Loucy (cell line): ENCODE data around the gene CD180.

Experiments
- H2AFZ ChIP-seq: fragments of 200-600 bp; sonication (generic); 2 replicates; pipeline ENCODE4 v1.6.0; 2016; ENCODE audit warnings: antibody characterized with exemption, mild to moderate bottlenecking, low read length, moderate library complexity
- H3F3A ChIP-seq: fragments of 200-600 bp; 2 replicates; pipeline ENCODE4 v1.6.0; 2016; ENCODE audit warnings: antibody characterized with exemption, low read depth, mild to moderate bottlenecking
- H3K27me3 ChIP-seq: fragments of 200-600 bp; sonication (generic); 2 replicates; pipeline ENCODE4 v1.6.1; 2014; ENCODE audit warnings: low read length, mild to moderate bottlenecking; ENCODE audit not compliant: insufficient read depth, poor library complexity, severe bottlenecking
- H3K36me3 ChIP-seq: fragments of 200-600 bp; sonication (generic); 2 replicates; pipeline ENCODE4 v1.6.1; 2016; ENCODE audit warnings: low read length; ENCODE audit not compliant: insufficient read depth
- H3K4me1 ChIP-seq: fragments of 200-600 bp; sonication (generic); 2 replicates; pipeline ENCODE4 v1.5.1; 2014; ENCODE audit warnings: low read length, mild to moderate bottlenecking; ENCODE audit not compliant: insufficient read depth, poor library complexity, severe bottlenecking
- H3K4me2 ChIP-seq: fragments of 200-600 bp; sonication (generic); 2 replicates; pipeline ENCODE4 v1.6.0; 2014; ENCODE audit warnings: antibody characterized with exemption, low read length, low read depth, mild to moderate bottlenecking; ENCODE audit not compliant: poor library complexity, severe bottlenecking
- H3K4me3 ChIP-seq: fragments of 200-600 bp; sonication (generic); 2 replicates; pipeline ENCODE4 v1.5.1; 2014; ENCODE audit warnings: low read length, mild to moderate bottlenecking, mixed read lengths; ENCODE audit not compliant: poor library complexity, severe bottlenecking
- H3K79me2 ChIP-seq: fragments of 200-600 bp; sonication (generic); 2 replicates; pipeline ENCODE4 v1.6.1; 2014; ENCODE audit warnings: low read length; ENCODE audit not compliant: insufficient read depth
- H3K9ac ChIP-seq: fragments of 200-600 bp; sonication (generic); 2 replicates; pipeline ENCODE4 v1.6.0; 2014; ENCODE audit warnings: mild to moderate bottlenecking, low read depth, low read length, moderate library complexity; ENCODE audit not compliant: poor library complexity, severe bottlenecking
- H3K9me2 ChIP-seq: fragments of 200-600 bp; sonication (generic); replicated peaks from 2 replicates; pipeline ENCODE4 v1.6.1; 2016; ENCODE audit warnings: low read depth, low read length, mixed read lengths
- H3K9me3 ChIP-seq: fragments of 200-600 bp; sonication (generic); 2 replicates; pipeline ENCODE4 v1.6.1; 2014; ENCODE audit warnings: mild to moderate bottlenecking, antibody characterized with exemption, low read length, low read depth; ENCODE audit not compliant: insufficient read depth
- H4K20me1 ChIP-seq: fragments of 200-600 bp; sonication (generic); 2 replicates; pipeline ENCODE4 v1.6.0; 2014; ENCODE audit warnings: antibody characterized with exemption, low read length, mild to moderate bottlenecking; ENCODE audit not compliant: insufficient read depth, poor library complexity, severe bottlenecking
- EZH2phosphoT487 ChIP-seq: fragments of 200-600 bp; IDR thresholded peaks from 2 replicates; pipeline ENCODE4 v1.6.1; 2018; ENCODE audit warnings: antibody characterized with exemption, mild to moderate bottlenecking, moderate library complexity, borderline replicate concordance
- TF ChIP-seq, protein P1 (sequence below): fragments of 200-600 bp; sonication (generic); conservative IDR thresholded peaks from 2 replicates; pipeline ENCODE4 v1.5.1; 2014; ENCODE audit warnings: mild to moderate bottlenecking, antibody characterized with exemption, low read length

Gene CD180

DNA sequence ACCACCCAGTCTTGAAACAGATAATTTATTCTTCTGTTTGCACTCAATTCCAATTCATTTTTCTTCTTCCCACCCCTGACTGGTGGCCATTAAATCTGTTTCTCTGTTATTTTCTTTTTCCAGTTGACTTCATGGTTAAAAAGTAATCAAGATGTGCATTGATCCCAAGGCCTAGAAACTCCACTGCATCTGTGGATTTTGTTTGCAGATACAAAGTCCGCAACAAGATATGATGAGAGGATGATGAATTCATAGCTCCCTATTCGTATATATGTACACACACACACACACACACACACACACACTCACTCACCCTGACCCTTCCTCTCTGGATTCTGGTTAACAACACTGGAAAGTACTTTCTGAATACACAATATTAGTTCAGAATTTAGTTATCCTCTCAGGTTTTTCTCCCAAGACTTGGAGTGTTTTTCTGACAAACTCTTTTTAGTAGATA, 52.4 kb downstream of the CD180 start:
- no peaks in the 10 kb centered on the region for H3K27me3 ChIP-seq
- no peaks in the 10 kb centered on the region for H3K9me2 ChIP-seq
- no peak for TF ChIP-seq EZH2phosphoT487
- TF ChIP-seq, protein P1, sequence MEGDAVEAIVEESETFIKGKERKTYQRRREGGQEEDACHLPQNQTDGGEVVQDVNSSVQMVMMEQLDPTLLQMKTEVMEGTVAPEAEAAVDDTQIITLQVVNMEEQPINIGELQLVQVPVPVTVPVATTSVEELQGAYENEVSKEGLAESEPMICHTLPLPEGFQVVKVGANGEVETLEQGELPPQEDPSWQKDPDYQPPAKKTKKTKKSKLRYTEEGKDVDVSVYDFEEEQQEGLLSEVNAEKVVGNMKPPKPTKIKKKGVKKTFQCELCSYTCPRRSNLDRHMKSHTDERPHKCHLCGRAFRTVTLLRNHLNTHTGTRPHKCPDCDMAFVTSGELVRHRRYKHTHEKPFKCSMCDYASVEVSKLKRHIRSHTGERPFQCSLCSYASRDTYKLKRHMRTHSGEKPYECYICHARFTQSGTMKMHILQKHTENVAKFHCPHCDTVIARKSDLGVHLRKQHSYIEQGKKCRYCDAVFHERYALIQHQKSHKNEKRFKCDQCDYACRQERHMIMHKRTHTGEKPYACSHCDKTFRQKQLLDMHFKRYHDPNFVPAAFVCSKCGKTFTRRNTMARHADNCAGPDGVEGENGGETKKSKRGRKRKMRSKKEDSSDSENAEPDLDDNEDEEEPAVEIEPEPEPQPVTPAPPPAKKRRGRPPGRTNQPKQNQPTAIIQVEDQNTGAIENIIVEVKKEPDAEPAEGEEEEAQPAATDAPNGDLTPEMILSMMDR = no peak
- H2AFZ ChIP-seq = no peak overlapping the region
- no peaks in the 10 kb centered on the region for H3K79me2 ChIP-seq
- no peaks in the 10 kb centered on the region for H4K20me1 ChIP-seq
- no peaks in the 10 kb centered on the region for H3F3A ChIP-seq
- H3K4me1 ChIP-seq = no peaks in the 10 kb centered on the region
- no peak overlapping the region for H3K4me2 ChIP-seq
- H3K9ac ChIP-seq = no peak overlapping the region
- no peaks in the 10 kb centered on the region for H3K9me3 ChIP-seq
- H3K36me3 ChIP-seq = peaks cover 62% of the 10 kb centered on the region; the same call in 1 of the 2 replicates
- H3K4me3 ChIP-seq = no peak overlapping the region

DNA sequence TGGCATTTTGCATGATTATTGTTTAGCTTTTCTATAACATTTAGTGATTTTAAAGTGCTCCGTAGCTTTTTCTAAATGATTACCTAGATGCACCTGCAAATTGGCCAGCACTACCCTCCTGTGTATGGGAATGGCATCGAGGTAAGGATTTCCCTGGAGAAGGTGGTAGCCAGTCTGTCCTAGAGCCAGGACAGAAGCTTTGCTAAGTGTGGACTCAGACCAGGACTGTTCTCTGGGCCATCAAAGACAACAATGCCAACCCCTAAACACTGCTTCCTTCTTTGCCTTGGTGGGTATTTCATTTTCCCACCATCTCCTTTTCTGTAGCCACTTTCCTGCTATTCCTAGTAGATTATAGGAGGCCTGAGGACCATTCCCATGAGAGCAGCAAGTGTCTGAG, 53.0 kb downstream of the CD180 start:
- H3K4me3 ChIP-seq = no peak overlapping the region
- no peaks in the 10 kb centered on the region for H4K20me1 ChIP-seq
- TF ChIP-seq EZH2phosphoT487 = no peak
- TF ChIP-seq, protein P1 = no peak
- H3K4me1 ChIP-seq = no peaks in the 10 kb centered on the region
- H3K36me3 ChIP-seq = peaks cover 64% of the 10 kb centered on the region; the same call in 1 of the 2 replicates
- no peaks in the 10 kb centered on the region for H3K79me2 ChIP-seq
- no peak overlapping the region for H3K4me2 ChIP-seq
- no peak overlapping the region for H3K9ac ChIP-seq
- no peak overlapping the region for H2AFZ ChIP-seq
- no peaks in the 10 kb centered on the region for H3K27me3 ChIP-seq
- H3K9me3 ChIP-seq = no peaks in the 10 kb centered on the region
- no peaks in the 10 kb centered on the region for H3K9me2 ChIP-seq
- no peaks in the 10 kb centered on the region for H3F3A ChIP-seq

DNA sequence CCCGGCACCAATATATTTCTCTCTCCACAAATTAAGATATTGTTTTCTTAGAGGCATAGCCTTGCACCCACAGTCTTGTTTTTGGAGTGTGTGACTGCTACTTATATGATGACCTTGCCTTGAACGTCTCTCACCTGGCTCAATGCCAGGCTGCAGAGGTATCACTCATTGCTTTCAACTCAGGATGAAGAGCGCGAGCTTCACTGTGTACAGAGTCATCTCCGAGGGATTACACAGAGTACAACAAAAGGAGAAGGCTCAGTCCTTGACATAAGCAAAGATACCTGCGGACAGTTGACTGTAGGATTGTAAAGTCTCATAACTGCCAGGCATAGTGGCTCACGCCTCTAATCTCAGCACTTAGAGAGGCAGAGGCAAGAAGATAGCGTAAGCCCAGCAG, 53.8 kb downstream of the CD180 start:
- H3K36me3 ChIP-seq = peaks cover 68% of the 10 kb centered on the region; the same call in 1 of the 2 replicates
- no peak for TF ChIP-seq EZH2phosphoT487
- TF ChIP-seq, protein P1 = no peak

More for the DNA sequence above, 53.8 kb downstream of the CD180 start:
- Histone ChIP-seq H3K9me3 (no peaks in the 10 kb centered on the region), H3K4me3 (no peak overlapping the region), H3K27me3 (no peaks in the 10 kb centered on the region), H3K9me2 (no peaks in the 10 kb centered on the region), H3F3A (no peaks in the 10 kb centered on the region), H4K20me1 (no peaks in the 10 kb centered on the region), H2AFZ (no peak overlapping the region), H3K79me2 (no peaks in the 10 kb centered on the region), H3K9ac (no peak overlapping the region), H3K4me2 (no peak overlapping the region), H3K4me1 (no peaks in the 10 kb centered on the region)
